CD14-positive monocyte (primary cell): ENCODE data around the gene CATSPERZ. TPM values are rescaled to one million over a fixed set of nuclear protein-coding genes. Genes with fewer than 3 reads are reported as not detected.
A peak's percentile ranks its signal among the peaks of the same experiment; 100 is the strongest.

ENCODE experiments used
- DNase-seq, 3 donors: peaks; one replicate each; pipeline ENCODE4 v3.0.0-alpha.2; 2011 to 2022
- H2AFZ ChIP-seq: 2 replicates; pipeline ENCODE4 v1.6.0; 2012; ENCODE audit warnings: mild to moderate bottlenecking, low read depth, low read length, inconsistent platforms; ENCODE audit not compliant: insufficient read depth, poor library complexity, severe bottlenecking
- H3K27ac ChIP-seq, 2 donors: 1 replicate in 1 of 2; 2 replicates in 1 of 2; pipeline ENCODE4 v1.5.1; 2012 to 2013; ENCODE audit warnings: low read length in 2 of 2, control low read depth in 1 of 2, inconsistent platforms in 1 of 2, low read depth in 1 of 2, mild to moderate bottlenecking in 1 of 2
- H3K27me3 ChIP-seq, 2 donors: one replicate each; pipeline versions ENCODE4 v1.6.0 to v1.6.1; 2011 to 2013; ENCODE audit warnings: low read length in 2 of 2; ENCODE audit not compliant: control insufficient read depth in 2 of 2, insufficient read depth in 2 of 2
- H3K36me3 ChIP-seq, 2 donors: replicated peaks in 1 of 2; 1 replicate in 1 of 2; 2 replicates in 1 of 2; pipeline versions ENCODE4 v1.5.1 to v1.6.1; 2012 to 2013; ENCODE audit warnings: low read length in 2 of 2, control low read depth in 1 of 2, inconsistent platforms in 1 of 2, mild to moderate bottlenecking in 1 of 2; ENCODE audit not compliant: insufficient read depth in 2 of 2, control insufficient read depth in 1 of 2
- H3K4me1 ChIP-seq, 2 donors: 1 replicate in 1 of 2; 2 replicates in 1 of 2; pipeline versions ENCODE4 v1.5.1 to v1.6.1; 2012 to 2013; ENCODE audit warnings: low read length in 2 of 2, control low read depth in 1 of 2, inconsistent platforms in 1 of 2, mild to moderate bottlenecking in 1 of 2, moderate library complexity in 1 of 2; ENCODE audit not compliant: insufficient read depth in 2 of 2, control insufficient read depth in 1 of 2
- H3K4me2 ChIP-seq: replicated peaks from 2 replicates; pipeline ENCODE3; 2012; ENCODE audit warnings: low read length, moderate library complexity, mild to moderate bottlenecking; ENCODE audit not compliant: poor library complexity, severe bottlenecking; ENCODE audit errors: extremely low read depth
- H3K4me3 ChIP-seq, 3 experiments: fragments of 200-600 bp in 1 of 3; sonication (generic) in 1 of 3; replicated peaks in 1 of 3; 1 replicate in 2 of 3; 2 replicates in 1 of 3; pipeline ENCODE4 v1.5.1; 2011 to 2013; ENCODE audit warnings: low read length in 3 of 3, mild to moderate bottlenecking in 3 of 3, control low read depth in 2 of 3, low read depth in 2 of 3, inconsistent platforms in 1 of 3, moderate library complexity in 1 of 3
- H3K79me2 ChIP-seq: 2 replicates; pipeline ENCODE4 v1.6.0; 2012; ENCODE audit warnings: mild to moderate bottlenecking, control low read depth, inconsistent platforms, low read length, moderate library complexity; ENCODE audit not compliant: insufficient read depth
- H3K9ac ChIP-seq: 2 replicates; pipeline ENCODE4 v1.6.0; 2017; ENCODE audit warnings: low read length, mild to moderate bottlenecking; ENCODE audit not compliant: insufficient read depth, poor library complexity, severe bottlenecking
- H3K9me3 ChIP-seq, 2 donors: replicated peaks in 1 of 2; 1 replicate in 1 of 2; 2 replicates in 1 of 2; pipeline versions ENCODE4 v1.5.1 to v1.6.1; 2012 to 2013; ENCODE audit warnings: low read length in 2 of 2, control low read depth in 1 of 2; ENCODE audit not compliant: control insufficient read depth in 1 of 2, insufficient read depth in 1 of 2
- H4K20me1 ChIP-seq: 2 replicates; pipeline ENCODE4 v1.6.0; 2012; ENCODE audit warnings: mild to moderate bottlenecking, low read length, control low read depth, moderate library complexity; ENCODE audit not compliant: insufficient read depth
- H3K27ac Mint-ChIP-seq, 7 donors: one replicate each; pipeline ENCODE4 v1.8.0; 2020; ENCODE audit warnings: mild to moderate bottlenecking in 7 of 7, mixed read lengths in 7 of 7, moderate library complexity in 6 of 7, inconsistent platforms in 2 of 7
- H3K27me3 Mint-ChIP-seq, 3 donors: one replicate each; pipeline ENCODE4 v1.8.0; 2021 to 2022; ENCODE audit warnings: low read depth in 3 of 3, mild to moderate bottlenecking in 3 of 3, mixed read lengths in 3 of 3, moderate library complexity in 3 of 3, inconsistent platforms in 1 of 3
- H3K36me3 Mint-ChIP-seq, 2 donors: one replicate each; pipeline ENCODE4 v1.8.0; 2020; ENCODE audit warnings: mixed read lengths in 2 of 2, inconsistent platforms in 1 of 2, mild to moderate bottlenecking in 1 of 2
- H3K4me1 Mint-ChIP-seq: one replicate; pipeline ENCODE4 v1.8.0; 2020; ENCODE audit warnings: mild to moderate bottlenecking, mixed read lengths
- H3K4me3 Mint-ChIP-seq, 2 donors: one replicate each; pipeline ENCODE4 v1.8.0; 2020; ENCODE audit warnings: mild to moderate bottlenecking in 2 of 2, mixed read lengths in 2 of 2, moderate library complexity in 1 of 2
- H3K9me3 Mint-ChIP-seq, 7 donors: one replicate each; pipeline ENCODE4 v1.8.0; 2020 to 2022; ENCODE audit warnings: mixed read lengths in 7 of 7, mild to moderate bottlenecking in 6 of 7, moderate library complexity in 6 of 7, inconsistent platforms in 2 of 7
- CTCF ChIP-seq: fragments of 200-600 bp; IDR thresholded peaks from one replicate; pipeline ENCODE4 v1.8.0; 2022; ENCODE audit warnings: antibody characterized with exemption, mild to moderate bottlenecking
- WGBS: methylation state at CpG from one replicate; pipeline ENCODE4 v1.1.5; 2013; ENCODE audit warnings: missing lambda C conversion rate; ENCODE audit not compliant: insufficient coverage; 5-methylcytosine and 5-hydroxymethylcytosine counted together
- intact Hi-C, 2 donors: fragments of 100-400 bp; cut with micrococcal nuclease; formaldehyde crosslinking; loops; one replicate each; pipeline versions ENCODE4 v1.15.0 to v1.15.1; 2023
- polyA plus RNA-seq, 3 donors: library from polyadenylated mRNA; depleted of rRNA in 1 of 3; unstranded in 2 of 3; stranded (reverse) in 1 of 3; fragments of 300-500 nt in 2 of 3; fragments of >200 nt in 1 of 3; fragmentation: Illumina TruSeq in 2 of 3; gene quantifications; 1 replicate in 2 of 3; 2 replicates in 1 of 3; pipeline ENCODE4 v1.2.3, GENCODE V29; 2012 to 2021

The CATSPERZ gene
- polyA plus RNA-seq, 3 donors = not detected

- Mint-ChIP-seq H3K27ac (peak overlapping the region in 1 of 7 donors; percentile 71), H3K27me3 (no peaks in the 10 kb centered on the region), H3K9me3 (no peaks in the 10 kb centered on the region), H3K4me3 (no peak overlapping the region), H3K4me1 (peaks cover 22% of the 10 kb centered on the region), H3K36me3 (peaks cover 39 to 58% of the 10 kb centered on the region in 2 donors)
- WGBS = 94% methylated on average over 26 of the region's 35 CpGs
- Histone ChIP-seq H2AFZ (no peak overlapping the region), H3K4me2 (no peak overlapping the region), H3K79me2 (no peaks in the 10 kb centered on the region), H4K20me1 (no peaks in the 10 kb centered on the region), H3K4me3 (no peak overlapping the region), H3K9me3 (no peaks in the 10 kb centered on the region), H3K36me3 (peaks cover 59 to 62% of the 10 kb centered on the region in 2 donors), H3K4me1 (peaks cover 21 to 24% of the 10 kb centered on the region in 2 donors), H3K9ac (no peak overlapping the region), H3K27me3 (no peaks in the 10 kb centered on the region), H3K27ac (no peak overlapping the region)
- intact Hi-C loops = loop anchor here in 1 of 2 donors (5.0 kb wide), 1 partner anchor 37 kb away; the partner anchor contains the start of gene CATSPERZ
- DNase-seq = no peak
- TF ChIP-seq CTCF = no peak
Measured at GRCh38 chr11:64265176-64266160, 34.7 kb upstream of the CATSPERZ start.

GRCh38 chr11:64266339-64266738 lies 33.8 kb upstream of the CATSPERZ start:
- H3K79me2 ChIP-seq = no peaks in the 10 kb centered on the region
- no peak for DNase-seq
- intact Hi-C loops = loop anchor here in 1 of 2 donors (5.0 kb wide), 1 partner anchor 36 kb away; the partner anchor contains the start of gene CATSPERZ
- no peaks in the 10 kb centered on the region for H3K27me3 Mint-ChIP-seq
- no peaks in the 10 kb centered on the region for H4K20me1 ChIP-seq
- no peaks in the 10 kb centered on the region for H3K27me3 ChIP-seq
- 100% methylated on average over 12 of the region's 15 CpGs for WGBS
- peaks cover 22% of the 10 kb centered on the region for H3K4me1 Mint-ChIP-seq
- H3K36me3 ChIP-seq = peaks cover 52 to 53% of the 10 kb centered on the region in 2 donors
- no peak for TF ChIP-seq CTCF
- no peaks in the 10 kb centered on the region for H3K9me3 ChIP-seq
- no peak overlapping the region for H3K4me2 ChIP-seq
- H3K9me3 Mint-ChIP-seq = no peaks in the 10 kb centered on the region
- H3K4me3 Mint-ChIP-seq = no peak overlapping the region
- no peak overlapping the region for H2AFZ ChIP-seq
- H3K9ac ChIP-seq = no peak overlapping the region
- H3K4me1 ChIP-seq = peaks cover 21 to 24% of the 10 kb centered on the region in 2 donors
- H3K27ac Mint-ChIP-seq = peak overlapping the region in 2 of 7 donors; percentile 18 to 62
- no peak overlapping the region for H3K27ac ChIP-seq
- no peak overlapping the region for H3K4me3 ChIP-seq
- H3K36me3 Mint-ChIP-seq = peaks cover 39 to 53% of the 10 kb centered on the region in 2 donors
